Mucosa of descending colon (tissue), 3 donors: Measurements from ENCODE around the gene KIF16B. TPM values are rescaled to one million over a fixed set of nuclear protein-coding genes. Genes with fewer than 3 reads are reported as not detected.

ENCODE experiments used
- ATAC-seq: fragments of 200-7000 bp; cut with Tn5 transposase; one replicate; pipeline ENCODE4 v1.9.1; 2020; ENCODE audit warnings: mild to moderate bottlenecking, moderate library complexity
- DNase-seq, 3 donors: peaks; one replicate each; pipeline ENCODE4 v3.0.0-alpha.2; 2020
- H3K36me3 ChIP-seq: fragments of 200-600 bp; one replicate; pipeline ENCODE4 v1.8.0; 2021; ENCODE audit warnings: low read depth, mild to moderate bottlenecking
- H3K4me1 ChIP-seq: fragments of 200-600 bp; one replicate; pipeline ENCODE4 v1.8.0; 2021; ENCODE audit warnings: low read depth, mild to moderate bottlenecking
- H3K4me3 ChIP-seq: fragments of 200-600 bp; one replicate; pipeline ENCODE4 v1.8.0; 2021; ENCODE audit warnings: mild to moderate bottlenecking
- H3K9me3 ChIP-seq: fragments of 200-600 bp; one replicate; pipeline ENCODE4 v1.8.0; 2021; ENCODE audit warnings: mild to moderate bottlenecking
- CTCF ChIP-seq: fragments of 200-600 bp; IDR thresholded peaks from one replicate; pipeline ENCODE4 v1.8.0; 2022; ENCODE audit warnings: antibody characterized with exemption, mild to moderate bottlenecking
- intact Hi-C, 2 donors: fragments of 100-400 bp; cut with DNase I in 1 of 2; cut with micrococcal nuclease in 1 of 2; formaldehyde crosslinking; loops; one replicate each; pipeline versions ENCODE4 v1.11.0 to v1.11.1; 2022; cut with DNase I, micrococcal nuclease
- total RNA-seq, 3 donors: library from RNA; stranded (reverse); fragmentation: NEBNext Ultra II Directional in 2 of 3; extraction: Animal tissue kit (Norgen Biotek cat#: 25700) in 2 of 3; gene quantifications; one replicate each; pipeline versions ENCODE4 v1.2.1 to v1.2.4, GENCODE V29; 2021 to 2023
- donor health status: DM: no; HTN: no; CAD: no; lungs with moderate emphysema.
- donor health status: DM: no; HTN: no; CAD: no.
- donor health status: DM: no; HTN: yes; CAD: no.

Gene KIF16B
- total RNA-seq, 3 donors from 2014 or later = 48.5 to 81.7 (median 65.1) TPM

GRCh38 chr20:16537025-16537665 is 36.1 kb downstream of the KIF16B start:
- no peaks in the 10 kb centered on the region for H3K36me3 ChIP-seq
- H3K4me1 ChIP-seq = peaks cover 15% of the 10 kb centered on the region
- intact Hi-C loops = no loop called here
- no peak for TF ChIP-seq CTCF
- peak in 2 of 3 donors; percentile 55 to 72 for DNase-seq
- H3K9me3 ChIP-seq = no peaks in the 10 kb centered on the region
- no peak overlapping the region for H3K4me3 ChIP-seq
- ATAC-seq = peak; percentile 68

- peaks cover 20% of the 10 kb centered on the region for H3K4me1 ChIP-seq
- no peak for TF ChIP-seq CTCF
- intact Hi-C loops = no loop called here
Measured at GRCh38 chr20:16535277-16535676, 38.0 kb downstream of the KIF16B start.

GRCh38 chr20:16533502-16533901 is 39.7 kb downstream of the KIF16B start:
- TF ChIP-seq CTCF = no peak
- H3K36me3 ChIP-seq = no peaks in the 10 kb centered on the region
- peaks cover 31% of the 10 kb centered on the region for H3K4me1 ChIP-seq
- DNase-seq (no peak), ATAC-seq (no peak)
- intact Hi-C loops = no loop called here
- no peaks in the 10 kb centered on the region for H3K9me3 ChIP-seq
- H3K4me3 ChIP-seq = no peak overlapping the region

More at GRCh38 chr20:16535277-16535676, 38.0 kb downstream of the KIF16B start:
- ATAC-seq (no peak), DNase-seq (no peak)
- Histone ChIP-seq H3K4me3 (no peak overlapping the region), H3K9me3 (no peaks in the 10 kb centered on the region), H3K36me3 (no peaks in the 10 kb centered on the region)

- H3K9me3 ChIP-seq = no peaks in the 10 kb centered on the region
- no peaks in the 10 kb centered on the region for H3K36me3 ChIP-seq
- intact Hi-C loops = no loop called here
- no peak for TF ChIP-seq CTCF
- H3K4me3 ChIP-seq = no peak overlapping the region
- DNase-seq (no peak), ATAC-seq (no peak)
- H3K4me1 ChIP-seq = peaks cover 32% of the 10 kb centered on the region
Measured at GRCh38 chr20:16531485-16531884, 41.8 kb downstream of the KIF16B start.

GRCh38 chr20:16530201-16530681 is 43.0 kb downstream of the KIF16B start:
- TF ChIP-seq CTCF = no peak
- ATAC-seq (peak; percentile 98), DNase-seq (peak; percentile 80 to 86 (median 84))
- intact Hi-C loops = no loop called here
- Histone ChIP-seq H3K36me3 (no peaks in the 10 kb centered on the region), H3K9me3 (no peaks in the 10 kb centered on the region), H3K4me3 (no peak overlapping the region), H3K4me1 (peaks cover 31% of the 10 kb centered on the region)
